CMK (cell line): ENCODE results near the gene CA14.
"Not testable (repeated sequence)": the region's sequence is repeated elsewhere in the genome, so short reads cannot be mapped to it uniquely, and the experiment has no call there.

Experiments used
- DNase-seq: peaks from one replicate; pipeline ENCODE4 v3.0.0-alpha.2; 2010; ENCODE audit warnings: low read depth

The CA14 gene

GRCh38 chr1:150281758-150282557 lies 24.4 kb downstream of the CA14 start, which contains the start of gene CIART:
Gene CIART (plus strand): TSS chr1:150282554. CDS start chr1:150283268, 714 bp downstream.
- DNase-seq, result peak; percentile 66

DNA sequence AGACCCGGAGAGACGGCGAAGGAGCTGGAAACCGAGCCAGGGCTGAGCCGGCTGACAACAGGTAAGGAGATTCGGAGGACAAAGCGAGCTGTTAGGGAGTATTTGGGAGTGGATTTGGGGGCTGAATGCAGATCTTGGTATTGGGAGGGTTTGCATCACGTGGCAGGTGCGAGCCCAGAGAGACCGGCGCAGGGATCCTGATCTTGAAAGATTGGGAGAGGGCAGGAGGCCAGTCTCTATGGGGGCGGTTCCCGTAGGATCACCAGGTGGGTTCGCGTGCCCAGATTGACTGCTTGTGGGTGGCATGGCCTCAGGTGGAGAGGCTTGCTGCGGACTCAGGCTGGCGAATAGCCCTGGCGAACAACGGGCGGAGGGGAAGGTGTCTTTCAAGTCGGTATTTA lies 25.0 kb downstream of the CA14 start:
- DNase-seq, result no peak

- no peak for DNase-seq
Observed at GRCh38 chr1:150283260-150283659, 25.7 kb downstream of the CA14 start.

DNA sequence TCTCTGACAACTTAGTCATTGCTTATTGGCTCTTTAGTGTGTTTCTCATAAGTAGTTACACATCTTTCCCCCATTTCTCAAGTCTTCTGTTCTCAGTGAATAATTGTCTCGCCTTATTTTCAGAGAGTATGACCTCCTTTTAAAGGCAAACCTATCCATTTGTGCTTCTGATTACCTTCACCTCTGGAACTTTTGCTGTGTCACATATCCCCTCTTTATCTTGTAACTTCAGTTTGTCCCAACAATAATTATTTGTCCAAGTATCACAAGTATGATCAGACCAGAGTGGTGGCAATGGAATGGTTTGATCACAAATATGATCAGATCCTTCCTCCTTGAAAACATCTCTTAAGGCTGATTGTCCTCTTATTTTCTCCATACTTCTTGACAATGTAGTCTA lies 30.8 kb downstream of the CA14 start:
- DNase-seq, result no peak

DNA sequence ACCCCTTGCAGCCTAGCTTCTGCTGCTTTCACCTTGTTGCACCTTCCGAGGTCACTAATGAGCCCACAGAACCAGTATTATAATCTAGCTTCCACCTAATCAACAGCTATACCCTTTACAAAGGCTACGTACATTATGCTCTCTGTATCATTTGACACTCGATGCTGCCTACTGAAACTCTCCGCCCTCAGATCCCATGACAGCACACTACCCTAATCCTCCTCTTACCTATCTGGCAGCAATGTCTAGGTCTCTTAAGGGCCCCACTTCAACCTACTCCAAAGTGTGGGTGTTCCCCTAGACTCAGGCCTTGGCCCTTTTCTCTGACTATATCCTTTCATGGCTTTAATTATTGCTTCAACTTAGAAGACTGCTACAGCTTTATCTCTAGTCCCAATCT lies 31.2 kb downstream of the CA14 start:
- no peak for DNase-seq

DNA sequence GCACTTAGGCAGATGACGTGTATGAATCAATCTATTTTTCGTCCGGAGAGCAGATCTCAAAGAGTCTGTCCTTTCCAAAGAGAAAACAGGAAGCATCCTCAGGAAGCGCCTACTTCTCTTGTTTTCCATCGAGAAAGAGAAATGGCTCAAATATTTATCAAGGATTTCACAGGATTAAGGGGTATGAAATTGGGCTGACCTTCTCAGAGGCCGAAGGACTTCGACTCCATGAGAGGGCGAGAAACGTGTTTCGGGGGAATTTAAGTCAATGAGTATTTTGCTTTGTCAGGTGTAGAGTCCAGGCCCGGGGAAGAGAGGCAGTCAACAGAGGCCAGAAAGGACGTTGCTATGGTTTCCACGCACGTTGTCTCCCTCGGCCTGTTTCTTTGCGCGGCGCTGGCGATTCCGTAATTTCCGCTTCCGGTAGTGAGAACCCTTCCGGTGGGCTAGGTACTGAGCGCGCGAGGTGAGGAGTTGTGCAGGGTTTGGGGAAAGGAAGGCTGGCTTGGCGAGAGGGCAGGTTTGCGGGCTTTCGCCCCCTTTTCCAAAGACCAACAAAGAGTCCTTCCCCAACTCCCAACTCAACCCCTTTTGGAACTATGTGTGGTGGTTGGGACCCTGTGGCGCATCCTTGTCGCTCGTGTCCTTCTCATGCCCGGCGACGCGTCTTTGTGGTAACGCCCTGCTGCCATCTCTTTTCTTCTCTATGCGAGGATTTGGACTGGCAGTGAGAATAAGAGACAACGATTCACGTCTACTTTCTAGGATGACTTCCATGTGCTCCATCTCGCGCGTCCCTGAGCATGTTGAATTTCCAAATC lies 36.1 kb downstream of the CA14 start, which contains the start of gene MRPS21:
TSS of gene MRPS21 (plus strand) at position 429 of the 821 bp plus-strand sequence. CDS start 506 bp downstream, outside the sequence.
- peak; percentile 58 for DNase-seq

DNA sequence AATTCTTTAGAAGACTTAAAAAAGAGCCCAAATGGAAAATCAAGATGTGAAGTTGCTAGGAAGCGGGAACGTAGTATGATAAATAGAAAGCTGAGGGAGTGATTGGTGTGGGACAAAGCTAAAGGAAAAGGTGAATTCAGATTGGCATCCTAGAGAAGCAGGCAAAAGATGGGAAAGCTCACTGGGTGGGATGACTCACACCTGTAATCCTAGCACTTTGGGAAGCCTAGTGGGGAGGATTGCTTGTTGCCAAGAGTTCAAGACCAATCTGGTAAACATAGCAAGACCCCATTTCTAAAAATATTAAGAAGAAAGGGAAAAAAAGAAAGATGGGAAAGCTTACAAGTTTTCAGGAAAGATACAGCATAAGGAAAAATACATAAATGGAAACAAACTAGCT lies 37.9 kb downstream of the CA14 start:
- DNase-seq, result no peak

DNA sequence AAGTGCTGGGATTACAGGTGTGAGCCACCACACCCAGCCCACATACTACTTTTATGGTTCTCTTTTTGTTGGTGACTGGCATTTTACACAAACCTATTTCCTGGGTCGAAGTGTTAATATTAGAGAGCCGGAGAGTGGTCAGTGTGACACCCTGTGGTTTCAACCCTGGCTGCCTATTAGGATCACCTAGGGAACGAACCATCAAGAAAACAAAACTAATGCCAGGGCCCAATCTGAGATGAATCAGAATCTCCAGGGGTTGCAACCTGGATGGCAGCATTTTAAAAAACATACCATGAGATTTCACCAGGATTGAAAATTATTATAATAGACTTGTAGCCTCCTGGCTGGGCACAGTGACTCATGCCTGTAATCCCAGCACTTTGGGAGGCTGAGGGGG lies 42.1 kb downstream of the CA14 start:
- no peak for DNase-seq

- DNase-seq, result no peak
Observed at GRCh38 chr1:150302338-150302737, 44.8 kb downstream of the CA14 start.

DNA sequence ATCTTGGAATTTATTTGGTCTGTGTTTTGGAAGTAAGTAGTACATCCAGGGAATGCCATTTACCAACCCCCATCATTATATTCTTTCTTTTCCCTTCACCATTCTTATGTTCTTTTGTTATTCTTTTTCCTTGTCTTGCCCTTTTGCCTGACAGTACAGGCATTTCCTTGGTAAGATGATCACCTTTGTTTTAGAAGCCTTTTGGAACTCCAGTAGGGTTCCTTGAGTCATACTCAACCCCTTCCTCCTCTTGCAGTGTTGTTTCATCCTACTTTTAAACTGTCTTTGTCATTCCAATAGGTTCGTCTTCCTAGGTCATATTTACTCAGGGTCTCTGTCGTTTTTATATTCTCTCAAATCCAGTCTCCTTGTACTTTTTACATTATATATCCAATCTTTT lies 45.3 kb downstream of the CA14 start:
- DNase-seq, result no peak

GRCh38 chr1:150308585-150308984 lies 51.0 kb downstream of the CA14 start:
- DNase-seq, result not testable (repeated sequence)

DNA sequence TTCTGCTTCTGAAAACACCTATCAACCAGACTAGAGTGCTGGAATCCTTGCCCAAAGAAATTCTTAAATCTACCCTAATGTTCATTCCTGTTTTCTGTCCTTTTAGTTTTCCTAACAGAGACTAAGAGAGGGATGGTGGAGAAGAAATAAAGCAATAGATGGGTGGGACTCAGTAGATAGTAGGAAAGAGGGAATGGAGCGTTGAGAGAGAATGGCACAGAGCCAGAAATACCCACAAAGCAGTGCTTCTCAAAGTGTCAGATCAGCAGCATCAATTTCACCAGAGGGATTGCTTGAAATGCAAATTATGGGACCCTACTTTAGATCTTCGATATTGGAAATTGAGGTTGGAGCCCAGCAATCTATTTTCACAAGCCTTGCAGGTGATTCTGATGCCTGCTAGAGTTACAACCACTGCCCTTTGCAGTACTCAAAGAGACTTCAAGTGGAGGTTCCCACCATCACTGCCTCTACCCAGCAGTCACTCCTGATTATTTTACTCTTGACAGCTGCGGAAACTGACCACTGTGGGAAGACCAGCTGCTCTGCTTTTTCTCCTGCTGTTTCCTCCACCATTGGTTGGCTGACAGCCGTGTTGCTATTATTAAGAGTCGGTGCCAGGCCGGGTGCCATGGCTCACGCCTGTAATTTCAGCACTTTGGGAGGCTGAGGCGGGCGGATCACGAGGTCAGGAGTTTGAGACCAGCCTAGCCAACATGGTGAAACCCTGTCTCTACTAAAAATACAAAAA lies 52.4 kb downstream of the CA14 start:
- DNase-seq, result no peak

GRCh38 chr1:150311762-150312161 lies 54.2 kb downstream of the CA14 start:
- DNase-seq, result no peak
